Stimulated activated naive CD8-positive, alpha-beta T cell treated with anti-CD3 and anti-CD28 coated beads, Interleukin-15, Interleukin-2, amounts not matched to agents 100 U/mL and 50 U/mL, for 24 hours (primary cell): ENCODE results near the gene IFT22.
"Not testable (repeated sequence)": the region's sequence is repeated elsewhere in the genome, so short reads cannot be mapped to it uniquely, and the experiment has no call there.

ENCODE experiments used
- ATAC-seq: fragments of 150-1000 bp; cut with Tn5 transposase; one replicate; pipeline ENCODE4 v1.10.0; 2021
- DNase-seq: peaks from one replicate; pipeline ENCODE4 v3.0.0; 2021

The IFT22 gene

DNA sequence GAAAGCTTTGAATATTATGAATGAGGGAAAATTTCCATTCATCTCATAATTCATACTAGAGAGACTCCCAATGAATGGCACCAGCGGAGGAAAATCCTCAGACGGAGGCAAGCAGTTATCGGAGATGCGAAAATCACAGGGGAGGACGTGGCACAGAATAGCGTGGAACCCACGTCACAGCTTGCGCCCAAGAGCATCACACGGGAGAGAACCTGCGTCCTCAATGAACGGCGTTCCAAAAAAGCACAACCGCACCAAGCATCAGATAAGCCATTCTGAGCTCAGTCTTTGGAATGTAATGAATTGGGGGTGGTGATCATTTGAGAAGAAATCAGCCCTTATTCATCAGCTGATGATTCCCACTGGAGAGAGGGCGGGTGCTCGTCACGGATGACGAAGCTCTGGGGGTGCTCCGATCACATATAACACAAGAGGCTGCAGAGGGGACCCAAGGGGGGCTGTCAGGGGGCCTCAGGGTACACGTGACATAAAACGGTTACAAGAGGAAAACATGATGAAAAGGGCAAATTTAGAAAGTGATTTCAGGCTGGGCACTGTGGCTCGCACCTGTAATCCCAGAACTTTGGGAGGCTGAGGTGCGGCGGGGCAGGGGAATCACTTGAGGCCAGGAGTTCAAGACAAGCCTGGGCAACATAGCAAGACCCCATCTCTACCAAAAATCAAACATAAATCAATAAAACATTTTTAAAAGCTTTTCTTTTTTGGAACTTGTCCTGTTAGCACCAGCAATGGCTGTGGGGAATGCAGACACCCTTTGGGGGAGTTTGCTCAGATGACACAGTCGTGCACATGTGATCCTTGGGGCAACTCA lies 42.9 kb downstream of the IFT22 start:
- no peak for ATAC-seq

DNA sequence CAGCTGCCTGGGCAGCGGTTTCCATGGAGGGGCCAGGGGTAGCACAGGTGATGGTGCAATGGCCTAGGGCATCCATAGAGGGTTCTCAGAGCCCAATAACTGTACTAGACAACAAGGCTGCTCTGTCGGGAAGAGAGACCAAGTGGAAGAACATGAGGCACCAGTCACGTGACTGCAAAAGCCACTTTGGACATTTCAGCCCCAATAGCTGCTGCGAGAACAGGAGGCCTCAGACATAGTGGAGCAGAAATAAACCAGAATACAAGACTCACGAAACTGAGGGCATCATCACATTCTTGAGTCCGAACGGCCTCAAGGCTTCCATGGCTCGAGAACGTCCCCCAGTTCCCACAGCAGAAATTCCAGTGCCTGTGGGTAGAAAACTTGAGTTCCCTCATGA lies 44.5 kb downstream of the IFT22 start:
- DNase-seq (no peak), ATAC-seq (no peak)

More for the DNA sequence above, 42.9 kb downstream of the IFT22 start:
- no peak for DNase-seq

DNA sequence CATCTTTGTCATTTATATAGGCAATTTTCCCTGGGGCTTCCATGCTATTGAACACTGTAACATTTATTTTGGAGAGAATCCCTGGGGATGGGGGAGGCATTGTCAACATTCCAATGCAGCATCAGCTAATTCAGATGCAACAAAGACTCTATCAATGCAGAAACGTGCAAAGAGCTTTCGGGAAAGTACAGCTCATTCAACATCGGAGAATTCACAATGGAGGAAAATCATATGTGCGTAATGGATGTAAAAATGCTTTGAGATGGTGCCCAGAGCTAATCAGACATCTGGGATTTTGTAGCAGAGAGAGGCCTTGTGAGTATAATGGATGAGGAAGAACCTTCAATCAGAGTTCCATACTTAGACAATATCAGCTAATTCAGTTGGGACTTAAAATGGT lies 48.4 kb downstream of the IFT22 start:
- ATAC-seq (no peak), DNase-seq (no peak)

DNA sequence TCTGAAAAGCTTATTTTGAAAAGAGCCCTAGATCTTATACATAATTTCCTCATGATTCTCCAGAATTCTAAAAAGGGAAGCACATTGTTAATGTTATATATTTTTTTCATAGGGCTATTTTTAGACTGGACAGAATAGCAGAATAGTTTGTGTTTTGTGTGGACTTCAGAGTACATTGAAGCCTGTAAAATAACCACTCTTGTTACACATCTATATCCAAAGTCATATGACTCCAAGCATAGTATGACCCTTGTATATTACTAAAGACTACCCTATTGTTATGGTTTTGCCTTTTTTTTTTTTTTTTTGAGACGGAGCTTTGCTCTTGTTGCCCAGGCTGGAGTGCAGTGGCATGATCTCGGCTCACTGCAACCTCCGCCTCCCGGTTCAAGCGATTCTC lies 50.6 kb downstream of the IFT22 start:
- DNase-seq = no peak
- no peak for ATAC-seq

DNA sequence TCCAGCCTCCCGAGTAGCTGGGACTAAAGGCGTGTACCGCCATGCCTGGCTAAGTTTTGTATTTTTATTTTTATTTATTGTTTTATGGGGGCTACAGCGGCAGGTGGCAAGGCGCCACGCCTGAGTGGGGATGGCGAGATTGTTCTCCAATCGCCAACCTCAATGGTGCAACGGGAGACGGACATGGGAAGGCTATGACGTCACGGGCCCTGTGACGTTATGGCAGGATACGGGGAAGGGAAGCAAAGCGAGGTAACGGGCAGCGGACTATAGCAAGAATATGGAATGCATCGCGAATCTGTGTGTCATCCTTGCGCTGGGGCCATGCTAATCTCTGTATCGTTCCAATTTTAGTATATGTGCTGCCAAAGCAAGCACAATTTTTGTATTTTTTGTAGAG lies 51.9 kb downstream of the IFT22 start:
- ATAC-seq (no peak), DNase-seq (no peak)

DNA sequence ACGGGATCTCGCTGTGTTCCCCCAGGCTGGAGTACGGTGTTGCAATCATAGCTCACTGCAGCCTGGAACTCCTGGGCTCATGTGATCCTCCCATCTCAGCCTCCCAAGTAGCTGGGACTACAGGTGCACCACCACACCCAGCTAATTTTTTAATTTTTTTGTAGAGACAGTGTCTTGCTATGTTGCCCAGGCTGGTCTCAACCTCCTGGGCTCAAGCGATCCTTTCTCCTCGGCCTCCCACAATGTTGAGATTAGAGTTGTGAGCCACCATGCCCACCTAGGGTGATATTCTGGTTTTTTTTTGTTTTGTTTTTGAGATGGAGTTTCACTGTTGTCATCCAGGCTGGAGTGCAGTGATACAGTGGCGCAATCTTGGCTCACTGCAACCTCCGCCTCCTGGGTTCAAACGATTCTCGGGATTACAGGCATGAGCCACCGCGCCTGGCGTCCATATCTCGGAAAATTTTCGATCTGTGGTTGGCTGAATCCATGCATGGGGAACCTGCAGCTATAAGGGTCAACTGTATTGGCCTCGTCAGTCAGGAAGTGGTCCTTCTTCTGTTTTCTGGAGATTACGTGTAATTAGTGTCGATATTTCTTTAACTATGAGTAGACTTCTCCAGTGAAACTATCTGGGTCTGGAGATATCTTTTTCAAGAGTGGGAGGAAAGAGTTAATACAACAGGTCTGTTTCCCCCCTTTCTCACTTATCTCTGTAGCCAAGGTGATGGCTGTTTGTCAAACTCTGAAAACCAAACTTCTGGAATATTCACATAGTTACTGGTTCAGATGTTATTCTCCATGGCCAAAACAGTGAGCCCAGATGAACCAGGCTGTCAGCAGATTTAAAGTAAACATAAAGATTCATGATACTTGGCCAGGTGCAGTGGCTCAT lies 55.7 kb downstream of the IFT22 start:
- ATAC-seq (peak; percentile 36), DNase-seq (no peak)

DNA sequence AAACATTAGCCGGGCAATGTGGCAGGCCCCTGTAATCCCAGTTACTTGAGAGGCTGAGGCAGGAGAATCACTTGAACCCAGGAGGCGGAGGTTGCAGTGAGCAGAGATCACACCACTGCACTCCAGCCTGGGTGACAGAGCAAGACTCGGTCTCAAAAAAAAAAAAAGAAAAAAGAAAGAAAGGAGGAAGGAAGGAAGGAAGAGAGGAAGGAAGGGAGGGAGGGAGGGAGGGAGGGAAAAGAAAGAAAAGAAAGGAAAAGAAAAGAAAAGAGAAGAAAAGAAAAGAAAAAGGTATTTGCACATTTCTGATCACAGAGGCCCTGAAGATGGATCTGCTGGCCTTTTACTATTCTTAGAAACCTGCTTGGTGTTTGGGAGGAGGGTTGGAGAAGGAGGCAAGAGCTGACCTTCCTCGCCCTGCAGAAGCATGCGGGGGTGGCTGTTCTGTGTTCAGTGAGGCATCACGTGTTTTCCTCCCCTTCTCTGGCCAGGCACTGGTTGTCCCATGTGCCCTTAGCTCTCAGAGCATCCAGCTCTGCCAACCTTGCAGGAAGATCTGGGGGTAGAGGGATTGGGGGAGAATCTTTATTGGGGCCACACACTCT lies 57.4 kb downstream of the IFT22 start:
- DNase-seq, ATAC-seq: not testable (repeated sequence)
